OCI-LY7 (cell line): ENCODE data around the gene OXCT1. TPM values are rescaled to one million over a fixed set of nuclear protein-coding genes. Genes with fewer than 3 reads are reported as not detected.

Experiments used
- BruUV-seq: library from RNA; stranded (reverse); fragments of 400-500 nt; replicated peaks from 2 replicates; lab custom pipeline; 2021; lab: Mats Ljungman, UMichigan
- CTCF ChIA-PET: fragments of 300-600 bp; sonication (Branson Sonifier 250); formaldehyde crosslinking; loops from one replicate; lab custom pipeline; 2022; ENCODE audit warnings: antibody characterized with exemption; ENCODE audit not compliant: unreplicated experiment; lab: Charles Lee
- POLR2A ChIA-PET: fragments of 300-600 bp; sonication (Branson Sonifier 250); formaldehyde crosslinking; loops from one replicate; lab custom pipeline; 2022; ENCODE audit warnings: antibody characterized with exemption; lab: Charles Lee
- DNase-seq: peaks from one replicate; pipeline ENCODE4 v3.0.0-alpha.2; 2015; ENCODE audit warnings: low spot score
- H2AFZ ChIP-seq: fragments of 200-600 bp; sonication (generic), shearing (Covaris generic); 2 replicates; pipeline ENCODE4 v1.6.1; 2014; ENCODE audit warnings: mild to moderate bottlenecking, antibody characterized with exemption, low read length, moderate library complexity
- H3K27ac ChIP-seq: fragments of 200-600 bp; sonication (generic); 2 replicates; pipeline ENCODE4 v1.5.1; 2014; ENCODE audit warnings: mixed run types, low read depth, mild to moderate bottlenecking, moderate library complexity, low read length, inconsistent platforms; ENCODE audit not compliant: poor library complexity, severe bottlenecking
- H3K36me3 ChIP-seq: fragments of 200-600 bp; sonication (generic); 2 replicates; pipeline ENCODE4 v1.6.1; 2014; ENCODE audit warnings: mild to moderate bottlenecking, antibody characterized with exemption, low read length, moderate library complexity, mixed read lengths; ENCODE audit not compliant: insufficient read depth
- H3K4me1 ChIP-seq: fragments of 200-600 bp; sonication (generic); 2 replicates; pipeline ENCODE4 v1.5.1; 2014; ENCODE audit warnings: mild to moderate bottlenecking, low read length; ENCODE audit not compliant: insufficient read depth, poor library complexity, severe bottlenecking
- H3K4me2 ChIP-seq: fragments of 200-600 bp; sonication (generic); 2 replicates; pipeline ENCODE4 v1.6.1; 2014; ENCODE audit warnings: mild to moderate bottlenecking, low read length
- H3K4me3 ChIP-seq: fragments of 200-600 bp; sonication (generic); 2 replicates; pipeline ENCODE4 v1.5.1; 2014; ENCODE audit warnings: mild to moderate bottlenecking, low read depth, low read length; ENCODE audit not compliant: poor library complexity, severe bottlenecking
- H3K79me2 ChIP-seq: fragments of 200-600 bp; sonication (generic); 2 replicates; pipeline ENCODE4 v1.6.1; 2016; ENCODE audit warnings: low read depth, mild to moderate bottlenecking, low read length, moderate library complexity, mixed read lengths; ENCODE audit not compliant: insufficient read depth
- H3K9me2 ChIP-seq: fragments of 200-600 bp; sonication (generic); 2 replicates; pipeline ENCODE4 v1.6.1; 2016; ENCODE audit warnings: mild to moderate bottlenecking, low read length, mixed read lengths; ENCODE audit not compliant: insufficient read depth
- H3K9me3 ChIP-seq: fragments of 200-600 bp; sonication (generic); 2 replicates; pipeline ENCODE4 v1.6.1; 2014; ENCODE audit warnings: mild to moderate bottlenecking, mixed run types, low read length, mixed read lengths
- H4K20me1 ChIP-seq: fragments of 200-600 bp; sonication (generic); 2 replicates; pipeline ENCODE4 v1.6.1; 2014; ENCODE audit warnings: mild to moderate bottlenecking, antibody characterized with exemption, low read length, moderate library complexity, mixed read lengths; ENCODE audit not compliant: insufficient read depth
- EZH2phosphoT487 ChIP-seq: fragments of 200-600 bp; sonication (generic); IDR thresholded peaks from 2 replicates; pipeline ENCODE4 v1.6.1; 2018; ENCODE audit warnings: low read depth, borderline replicate concordance, mild to moderate bottlenecking, mixed run types, antibody characterized with exemption, low read length, moderate library complexity, mixed read lengths
- intact Hi-C: fragments of 100-400 bp; cut with micrococcal nuclease; formaldehyde crosslinking; loops from one replicate; pipeline ENCODE4 v1.10.0; 2022; ENCODE audit not compliant: unreplicated experiment
- total RNA-seq, 2 experiments: library from RNA; depleted of rRNA in 1 of 2; stranded (reverse); fragments of >200 nt in 1 of 2; shearing (Covaris generic) in 1 of 2; gene quantifications; 2 replicates each; pipeline ENCODE4 v1.2.3, GENCODE V29; 2014 to 2022
- TF ChIP-seq, protein P1 (sequence below): fragments of 200-600 bp; sonication (generic); conservative IDR thresholded peaks from 2 replicates; pipeline ENCODE4 v1.5.1; 2014; ENCODE audit warnings: mild to moderate bottlenecking, antibody characterized with exemption, low read length, moderate library complexity, mixed read lengths

The OXCT1 gene
- total RNA-seq, 2 experiments from 2014 or later, result 27.0 to 43.4 TPM

DNA sequence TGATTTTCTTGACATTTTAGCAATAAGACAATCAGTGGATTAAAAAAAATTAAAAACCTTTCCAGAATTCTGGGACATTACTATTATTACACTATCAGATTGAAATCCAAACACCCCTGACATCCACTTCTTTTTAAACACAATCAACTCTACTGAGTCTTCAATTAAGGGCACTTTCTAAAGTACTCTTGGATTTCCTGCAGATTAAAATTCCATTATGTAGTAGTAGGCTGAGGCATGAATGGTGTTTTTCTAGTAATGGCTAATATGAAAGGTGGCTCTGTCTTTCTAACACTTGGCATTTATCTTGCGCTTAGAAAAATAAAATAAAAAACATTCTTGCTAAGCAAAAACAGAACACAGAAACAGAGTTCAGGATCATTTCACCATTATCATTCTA, 107.8 kb downstream of the OXCT1 start:
- CTCF ChIA-PET, result no interaction called here
- intact Hi-C loops, result no loop called here
- POLR2A ChIA-PET, result interaction anchor here (1.1 to 1.7 kb wide), 3 partner anchors 9 to 28 kb away, joined by 4 to 9 read pairs (median 6); no protein-coding TSS in a partner anchor
- TF ChIP-seq, protein P1, sequence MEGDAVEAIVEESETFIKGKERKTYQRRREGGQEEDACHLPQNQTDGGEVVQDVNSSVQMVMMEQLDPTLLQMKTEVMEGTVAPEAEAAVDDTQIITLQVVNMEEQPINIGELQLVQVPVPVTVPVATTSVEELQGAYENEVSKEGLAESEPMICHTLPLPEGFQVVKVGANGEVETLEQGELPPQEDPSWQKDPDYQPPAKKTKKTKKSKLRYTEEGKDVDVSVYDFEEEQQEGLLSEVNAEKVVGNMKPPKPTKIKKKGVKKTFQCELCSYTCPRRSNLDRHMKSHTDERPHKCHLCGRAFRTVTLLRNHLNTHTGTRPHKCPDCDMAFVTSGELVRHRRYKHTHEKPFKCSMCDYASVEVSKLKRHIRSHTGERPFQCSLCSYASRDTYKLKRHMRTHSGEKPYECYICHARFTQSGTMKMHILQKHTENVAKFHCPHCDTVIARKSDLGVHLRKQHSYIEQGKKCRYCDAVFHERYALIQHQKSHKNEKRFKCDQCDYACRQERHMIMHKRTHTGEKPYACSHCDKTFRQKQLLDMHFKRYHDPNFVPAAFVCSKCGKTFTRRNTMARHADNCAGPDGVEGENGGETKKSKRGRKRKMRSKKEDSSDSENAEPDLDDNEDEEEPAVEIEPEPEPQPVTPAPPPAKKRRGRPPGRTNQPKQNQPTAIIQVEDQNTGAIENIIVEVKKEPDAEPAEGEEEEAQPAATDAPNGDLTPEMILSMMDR, result no peak
- TF ChIP-seq EZH2phosphoT487, result no peak
- no peak for DNase-seq
- Histone ChIP-seq H4K20me1 (no peaks in the 10 kb centered on the region), H3K79me2 (no peaks in the 10 kb centered on the region), H2AFZ (no peak overlapping the region), H3K4me2 (no peak overlapping the region), H3K27ac (no peak overlapping the region), H3K4me3 (no peak overlapping the region), H3K9me2 (no peaks in the 10 kb centered on the region), H3K36me3 (peaks cover 36% of the 10 kb centered on the region), H3K4me1 (no peaks in the 10 kb centered on the region), H3K9me3 (no peaks in the 10 kb centered on the region)
- no TSS peak for BruUV-seq

DNA sequence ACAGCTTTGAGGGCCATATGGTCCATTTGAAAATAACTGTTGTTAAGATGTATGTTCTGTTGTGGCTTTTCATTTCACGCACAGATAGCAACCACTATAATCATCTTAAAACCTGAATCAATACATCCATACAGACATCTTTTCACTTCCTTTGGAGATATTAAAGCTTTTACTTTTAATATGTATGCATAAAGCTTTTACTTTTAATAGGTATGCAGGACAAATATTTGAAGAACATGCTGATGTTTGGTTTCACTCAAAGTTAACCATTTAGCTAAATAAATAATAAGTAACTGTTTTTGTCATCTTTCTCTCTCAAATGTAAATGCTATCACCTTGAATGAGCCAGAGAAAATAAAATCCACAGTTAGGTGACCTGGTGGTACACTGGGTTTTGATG, 108.6 kb downstream of the OXCT1 start:
- Histone ChIP-seq H3K79me2 (no peaks in the 10 kb centered on the region), H3K9me2 (no peaks in the 10 kb centered on the region), H3K36me3 (peaks cover 37% of the 10 kb centered on the region), H2AFZ (no peak overlapping the region), H3K27ac (no peak overlapping the region), H3K4me3 (no peak overlapping the region), H3K9me3 (no peaks in the 10 kb centered on the region), H3K4me1 (no peaks in the 10 kb centered on the region), H3K4me2 (no peak overlapping the region), H4K20me1 (no peaks in the 10 kb centered on the region)
- no TSS peak for BruUV-seq
- TF ChIP-seq EZH2phosphoT487, result no peak
- TF ChIP-seq, protein P1, result no peak
- CTCF ChIA-PET, result no interaction called here
- POLR2A ChIA-PET, result interaction anchor here (0.6 to 1.7 kb wide), 8 partner anchors 9 to 1768 kb away, joined by 3 to 9 read pairs (median 4); no protein-coding TSS in a partner anchor
- DNase-seq, result no peak
- intact Hi-C loops, result no loop called here

DNA sequence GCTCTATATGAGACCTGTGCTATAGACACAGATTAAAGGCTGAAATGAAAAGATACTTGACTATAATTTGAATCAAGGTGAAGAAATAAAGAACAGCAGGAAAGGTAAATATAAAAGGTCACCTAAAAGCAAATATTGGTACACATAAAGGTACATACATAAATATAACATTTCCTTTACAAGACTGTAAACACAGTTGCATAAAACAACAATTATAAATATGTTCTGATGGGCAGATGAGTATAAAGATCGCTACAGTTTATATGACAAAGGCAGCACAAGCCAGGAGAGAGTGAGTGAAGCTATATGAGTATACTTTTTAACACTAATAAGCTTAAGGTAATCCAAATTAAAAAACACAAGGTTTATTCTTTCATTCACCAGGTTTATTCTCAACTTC, 114.5 kb downstream of the OXCT1 start:
- intact Hi-C loops, result no loop called here

More for the DNA sequence above, 114.5 kb downstream of the OXCT1 start:
- no peak for DNase-seq
- POLR2A ChIA-PET, result interaction anchor here (0.7 to 1.4 kb wide), 6 partner anchors 11 to 70 kb away, joined by 3 to 5 read pairs (median 3); no protein-coding TSS in a partner anchor
- no peaks in the 10 kb centered on the region for H3K9me2 ChIP-seq
- H3K4me2 ChIP-seq, result no peak overlapping the region
- no peaks in the 10 kb centered on the region for H3K4me1 ChIP-seq
- H4K20me1 ChIP-seq, result no peaks in the 10 kb centered on the region
- no peak overlapping the region for H3K4me3 ChIP-seq
- H2AFZ ChIP-seq, result no peak overlapping the region
- H3K9me3 ChIP-seq, result no peaks in the 10 kb centered on the region
- CTCF ChIA-PET, result no interaction called here
- H3K36me3 ChIP-seq, result peaks cover 29% of the 10 kb centered on the region
- BruUV-seq, result no TSS peak
- no peak overlapping the region for H3K27ac ChIP-seq
- no peaks in the 10 kb centered on the region for H3K79me2 ChIP-seq
- TF ChIP-seq, protein P1, result no peak
- TF ChIP-seq EZH2phosphoT487, result no peak
